ENCODE results near the gene SDK2. TPM values are rescaled to one million over a fixed set of nuclear protein-coding genes. Genes with fewer than 3 reads are reported as not detected.

SDK2 gene
- total RNA-seq, 2 donors from 2014 or later: 0.26 to 0.33 TPM

- Histone ChIP-seq H3K9me3 (no peaks in the 10 kb centered on the region), H3K4me1 (no peaks in the 10 kb centered on the region), H3K27ac (no peak overlapping the region), H3K4me3 (no peak overlapping the region), H3K27me3 (no peaks in the 10 kb centered on the region), H3K36me3 (replicated peaks in 1 of 2; ENCODE audit: insufficient read depth in 1 of 2, low read depth in 2 of 2) (no peaks in the 10 kb centered on the region)
- intact Hi-C loops (cut with DNase I): no loop called here
- no peak for DNase-seq
- TF ChIP-seq POLR2A (IDR thresholded peaks at IDR 0.05): no peak
- ATAC-seq: no peak
- 67 to 100% methylated on average over 1 of the region's 1 CpG for WGBS, 2 donors
Measured at GRCh38 chr17:73453090-73453489, 191.2 kb downstream of the SDK2 start.

DNA sequence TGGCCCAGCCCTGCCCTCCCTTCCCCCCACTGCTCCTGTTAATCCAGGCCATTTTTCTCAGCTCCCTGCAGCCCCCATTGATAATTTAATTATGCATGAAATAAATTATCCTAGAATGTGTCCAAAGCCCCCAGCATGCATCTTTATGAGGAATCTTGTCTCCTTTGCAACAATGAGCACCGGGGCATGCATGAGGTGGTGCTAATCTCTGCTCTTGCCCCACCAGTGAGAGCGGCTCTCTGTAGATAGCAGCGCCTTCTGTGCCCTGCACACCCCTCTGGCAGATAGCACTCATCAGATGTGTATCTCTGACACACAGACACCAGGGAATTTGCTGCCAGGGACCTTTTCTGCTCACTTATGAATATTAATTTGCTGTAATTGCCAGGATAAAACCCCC is 192.2 kb downstream of the SDK2 start:
- ATAC-seq (no peak), DNase-seq (no peak)
- Histone ChIP-seq H3K4me1 (no peaks in the 10 kb centered on the region), H3K36me3 (replicated peaks in 1 of 2; ENCODE audit: insufficient read depth in 1 of 2, low read depth in 2 of 2) (no peaks in the 10 kb centered on the region), H3K27ac (no peak overlapping the region), H3K27me3 (no peaks in the 10 kb centered on the region), H3K9me3 (no peaks in the 10 kb centered on the region), H3K4me3 (no peak overlapping the region)
- intact Hi-C loops (cut with DNase I): no loop called here
- WGBS, 2 donors: 81 to 85% methylated on average over 3 of the region's 3 CpGs
- TF ChIP-seq CTCF (IDR thresholded peaks at IDR 0.05) (no peak), POLR2A (IDR thresholded peaks at IDR 0.05) (no peak)

DNA sequence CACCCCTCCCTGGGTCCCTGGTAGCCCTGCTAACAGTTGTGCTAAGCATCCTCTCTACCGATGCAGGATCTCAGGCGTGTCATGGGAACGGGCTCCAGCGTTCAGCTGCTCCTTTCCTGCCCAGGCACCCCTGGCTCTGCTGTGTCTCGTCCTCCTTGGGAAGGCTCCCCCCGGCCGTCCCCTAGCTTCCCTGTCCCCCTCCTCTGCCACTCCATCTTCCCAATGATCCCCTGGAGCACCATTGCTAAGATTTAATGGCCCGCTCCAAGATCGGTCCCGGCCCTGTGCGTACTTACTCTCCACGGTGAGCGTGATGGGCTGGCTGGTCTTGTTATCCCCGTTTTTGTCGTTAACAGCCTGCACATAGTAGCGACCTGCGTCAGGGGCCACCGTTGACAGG is 196.9 kb downstream of the SDK2 start:
- Histone ChIP-seq H3K36me3 (replicated peaks in 1 of 2; ENCODE audit: insufficient read depth in 1 of 2, low read depth in 2 of 2) (no peaks in the 10 kb centered on the region), H3K4me3 (no peak overlapping the region), H3K9me3 (no peaks in the 10 kb centered on the region), H3K4me1 (no peaks in the 10 kb centered on the region), H3K27ac (no peak overlapping the region), H3K27me3 (no peaks in the 10 kb centered on the region)
- DNase-seq: no peak
- intact Hi-C loops (cut with DNase I): no loop called here
- ATAC-seq: no peak
- TF ChIP-seq POLR2A (IDR thresholded peaks at IDR 0.05): no peak
- TF ChIP-seq CTCF (IDR thresholded peaks at IDR 0.05): no peak
- 63 to 74% methylated on average over 16 to 18 of the region's 18 CpGs for WGBS, 2 donors

DNA sequence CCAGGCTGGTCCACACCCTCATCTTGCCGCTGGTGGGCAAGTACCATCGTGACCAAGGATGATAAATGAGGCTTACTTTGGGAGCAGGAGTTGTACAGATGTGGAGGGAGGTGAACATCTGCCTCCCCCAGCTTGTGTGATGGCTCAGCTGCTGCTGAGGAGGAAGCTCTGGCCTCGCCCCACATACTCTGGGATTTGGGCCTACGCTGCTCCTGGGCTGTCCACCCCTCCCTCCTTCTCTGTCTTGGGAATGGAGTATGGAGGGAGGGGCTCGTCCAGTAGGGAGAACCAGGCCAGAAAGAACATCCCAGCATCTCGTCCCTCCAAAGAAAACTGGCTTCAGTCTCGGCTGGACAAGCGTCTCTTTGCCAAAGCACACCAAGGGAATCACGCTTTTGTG is 197.6 kb downstream of the SDK2 start:
- 59 to 60% methylated on average over 9 of the region's 9 CpGs for WGBS, 2 donors
- no peaks in the 10 kb centered on the region for H3K9me3 ChIP-seq
- H3K27ac ChIP-seq: no peak overlapping the region
- intact Hi-C loops (cut with DNase I): no loop called here
- no peak overlapping the region for H3K4me3 ChIP-seq
- TF ChIP-seq POLR2A (IDR thresholded peaks at IDR 0.05) (no peak), CTCF (IDR thresholded peaks at IDR 0.05) (no peak)
- DNase-seq: no peak
- ATAC-seq: no peak
- no peaks in the 10 kb centered on the region for H3K36me3 ChIP-seq (replicated peaks in 1 of 2; ENCODE audit: insufficient read depth in 1 of 2, low read depth in 2 of 2)
- no peaks in the 10 kb centered on the region for H3K4me1 ChIP-seq
- no peaks in the 10 kb centered on the region for H3K27me3 ChIP-seq

DNA sequence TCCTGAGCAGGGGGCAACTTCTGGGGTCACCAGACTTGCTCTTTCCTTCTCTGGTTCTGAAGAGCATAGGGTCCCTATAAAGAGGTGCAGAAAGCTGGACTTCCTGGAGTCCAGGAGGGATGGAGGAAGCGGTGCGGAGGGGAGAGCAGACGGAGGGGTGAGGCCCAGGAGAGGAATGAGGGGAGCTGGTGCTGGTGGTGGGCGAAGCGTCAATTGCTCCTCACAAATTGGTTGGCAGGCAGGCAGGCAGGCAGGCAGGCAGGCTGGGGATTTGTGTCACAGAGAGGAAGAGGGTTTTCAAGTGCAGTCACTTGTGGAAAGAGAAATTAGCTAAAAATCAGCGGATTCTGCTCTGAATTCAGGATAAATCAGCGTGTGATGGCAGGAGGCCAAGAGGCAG is 198.8 kb downstream of the SDK2 start:
- 55 to 73% methylated on average over 7 of the region's 7 CpGs for WGBS, 2 donors
- H3K4me1 ChIP-seq: no peaks in the 10 kb centered on the region
- H3K9me3 ChIP-seq: no peaks in the 10 kb centered on the region
- DNase-seq (no peak), ATAC-seq (no peak)
- no peaks in the 10 kb centered on the region for H3K36me3 ChIP-seq (replicated peaks in 1 of 2; ENCODE audit: insufficient read depth in 1 of 2, low read depth in 2 of 2)
- intact Hi-C loops (cut with DNase I): no loop called here
- no peak overlapping the region for H3K4me3 ChIP-seq
- TF ChIP-seq CTCF (IDR thresholded peaks at IDR 0.05) (no peak), POLR2A (IDR thresholded peaks at IDR 0.05) (no peak)
- H3K27ac ChIP-seq: no peak overlapping the region
- no peaks in the 10 kb centered on the region for H3K27me3 ChIP-seq
